Thyroid gland (tissue), 4 donors: ENCODE data around the gene MAPK11.

Experiments
- POLR2A ChIP-seq, 2 donors: fragments of 450-650 bp; IDR thresholded peaks; one replicate each; pipeline ENCODE4 v1.6.1; 2017; ENCODE audit warnings: antibody characterized with exemption in 2 of 2, mild to moderate bottlenecking in 2 of 2, moderate library complexity in 1 of 2
- TF ChIP-seq, protein P1 (sequence below), 6 experiments: fragments of 200-600 bp in 3 of 6; fragments of 450-650 bp in 3 of 6; sonication (generic) in 3 of 6; IDR thresholded peaks; one replicate each; pipeline ENCODE4 v1.5.1; 2016 to 2019; ENCODE audit warnings: antibody characterized with exemption in 6 of 6, mild to moderate bottlenecking in 2 of 6, inconsistent platforms in 1 of 6, moderate library complexity in 1 of 6

- TF ChIP-seq POLR2A (IDR thresholded peaks at IDR 0.05), result no peak
- TF ChIP-seq, protein P1, sequence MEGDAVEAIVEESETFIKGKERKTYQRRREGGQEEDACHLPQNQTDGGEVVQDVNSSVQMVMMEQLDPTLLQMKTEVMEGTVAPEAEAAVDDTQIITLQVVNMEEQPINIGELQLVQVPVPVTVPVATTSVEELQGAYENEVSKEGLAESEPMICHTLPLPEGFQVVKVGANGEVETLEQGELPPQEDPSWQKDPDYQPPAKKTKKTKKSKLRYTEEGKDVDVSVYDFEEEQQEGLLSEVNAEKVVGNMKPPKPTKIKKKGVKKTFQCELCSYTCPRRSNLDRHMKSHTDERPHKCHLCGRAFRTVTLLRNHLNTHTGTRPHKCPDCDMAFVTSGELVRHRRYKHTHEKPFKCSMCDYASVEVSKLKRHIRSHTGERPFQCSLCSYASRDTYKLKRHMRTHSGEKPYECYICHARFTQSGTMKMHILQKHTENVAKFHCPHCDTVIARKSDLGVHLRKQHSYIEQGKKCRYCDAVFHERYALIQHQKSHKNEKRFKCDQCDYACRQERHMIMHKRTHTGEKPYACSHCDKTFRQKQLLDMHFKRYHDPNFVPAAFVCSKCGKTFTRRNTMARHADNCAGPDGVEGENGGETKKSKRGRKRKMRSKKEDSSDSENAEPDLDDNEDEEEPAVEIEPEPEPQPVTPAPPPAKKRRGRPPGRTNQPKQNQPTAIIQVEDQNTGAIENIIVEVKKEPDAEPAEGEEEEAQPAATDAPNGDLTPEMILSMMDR (IDR thresholded peaks at IDR 0.05), result no peak
Measured at GRCh38 chr22:50255099-50255498, 15.1 kb downstream of the MAPK11 start.
